OCI-LY7 (cell line): ENCODE measurements around the gene CBFA2T2. TPM values are rescaled to one million over a fixed set of nuclear protein-coding genes. Genes with fewer than 3 reads are reported as not detected.

Experiments used
- BruUV-seq: library from RNA; stranded (reverse); fragments of 400-500 nt; replicated peaks from 2 replicates; lab custom pipeline; 2021; lab: Mats Ljungman, UMichigan
- CTCF ChIA-PET: fragments of 300-600 bp; sonication (Branson Sonifier 250); formaldehyde crosslinking; loops from one replicate; lab custom pipeline; 2022; ENCODE audit warnings: antibody characterized with exemption; ENCODE audit not compliant: unreplicated experiment; lab: Charles Lee
- POLR2A ChIA-PET: fragments of 300-600 bp; sonication (Branson Sonifier 250); formaldehyde crosslinking; loops from one replicate; lab custom pipeline; 2022; ENCODE audit warnings: antibody characterized with exemption; lab: Charles Lee
- DNase-seq: peaks from one replicate; pipeline ENCODE4 v3.0.0-alpha.2; 2015; ENCODE audit warnings: low spot score
- H2AFZ ChIP-seq: fragments of 200-600 bp; sonication (generic), shearing (Covaris generic); 2 replicates; pipeline ENCODE4 v1.6.1; 2014; ENCODE audit warnings: mild to moderate bottlenecking, antibody characterized with exemption, low read length, moderate library complexity
- H3K27ac ChIP-seq: fragments of 200-600 bp; sonication (generic); 2 replicates; pipeline ENCODE4 v1.5.1; 2014; ENCODE audit warnings: mixed run types, low read depth, mild to moderate bottlenecking, moderate library complexity, low read length, inconsistent platforms; ENCODE audit not compliant: poor library complexity, severe bottlenecking
- H3K36me3 ChIP-seq: fragments of 200-600 bp; sonication (generic); 2 replicates; pipeline ENCODE4 v1.6.1; 2014; ENCODE audit warnings: mild to moderate bottlenecking, antibody characterized with exemption, low read length, moderate library complexity, mixed read lengths; ENCODE audit not compliant: insufficient read depth
- H3K4me1 ChIP-seq: fragments of 200-600 bp; sonication (generic); 2 replicates; pipeline ENCODE4 v1.5.1; 2014; ENCODE audit warnings: mild to moderate bottlenecking, low read length; ENCODE audit not compliant: insufficient read depth, poor library complexity, severe bottlenecking
- H3K4me2 ChIP-seq: fragments of 200-600 bp; sonication (generic); 2 replicates; pipeline ENCODE4 v1.6.1; 2014; ENCODE audit warnings: mild to moderate bottlenecking, low read length
- H3K4me3 ChIP-seq: fragments of 200-600 bp; sonication (generic); 2 replicates; pipeline ENCODE4 v1.5.1; 2014; ENCODE audit warnings: mild to moderate bottlenecking, low read depth, low read length; ENCODE audit not compliant: poor library complexity, severe bottlenecking
- H3K79me2 ChIP-seq: fragments of 200-600 bp; sonication (generic); 2 replicates; pipeline ENCODE4 v1.6.1; 2016; ENCODE audit warnings: low read depth, mild to moderate bottlenecking, low read length, moderate library complexity, mixed read lengths; ENCODE audit not compliant: insufficient read depth
- H3K9me2 ChIP-seq: fragments of 200-600 bp; sonication (generic); 2 replicates; pipeline ENCODE4 v1.6.1; 2016; ENCODE audit warnings: mild to moderate bottlenecking, low read length, mixed read lengths; ENCODE audit not compliant: insufficient read depth
- H3K9me3 ChIP-seq: fragments of 200-600 bp; sonication (generic); 2 replicates; pipeline ENCODE4 v1.6.1; 2014; ENCODE audit warnings: mild to moderate bottlenecking, mixed run types, low read length, mixed read lengths
- H4K20me1 ChIP-seq: fragments of 200-600 bp; sonication (generic); 2 replicates; pipeline ENCODE4 v1.6.1; 2014; ENCODE audit warnings: mild to moderate bottlenecking, antibody characterized with exemption, low read length, moderate library complexity, mixed read lengths; ENCODE audit not compliant: insufficient read depth
- EZH2phosphoT487 ChIP-seq: fragments of 200-600 bp; sonication (generic); IDR thresholded peaks from 2 replicates; pipeline ENCODE4 v1.6.1; 2018; ENCODE audit warnings: low read depth, borderline replicate concordance, mild to moderate bottlenecking, mixed run types, antibody characterized with exemption, low read length, moderate library complexity, mixed read lengths
- intact Hi-C: fragments of 100-400 bp; cut with micrococcal nuclease; formaldehyde crosslinking; loops from one replicate; pipeline ENCODE4 v1.10.0; 2022; ENCODE audit not compliant: unreplicated experiment
- total RNA-seq, 2 experiments: library from RNA; depleted of rRNA in 1 of 2; stranded (reverse); fragments of >200 nt in 1 of 2; shearing (Covaris generic) in 1 of 2; gene quantifications; 2 replicates each; pipeline ENCODE4 v1.2.3, GENCODE V29; 2014 to 2022
- TF ChIP-seq, protein P1 (sequence below): fragments of 200-600 bp; sonication (generic); conservative IDR thresholded peaks from 2 replicates; pipeline ENCODE4 v1.5.1; 2014; ENCODE audit warnings: mild to moderate bottlenecking, antibody characterized with exemption, low read length, moderate library complexity, mixed read lengths

CBFA2T2 gene
- total RNA-seq, 2 experiments from 2014 or later: 20.7 to 32.9 TPM

DNA sequence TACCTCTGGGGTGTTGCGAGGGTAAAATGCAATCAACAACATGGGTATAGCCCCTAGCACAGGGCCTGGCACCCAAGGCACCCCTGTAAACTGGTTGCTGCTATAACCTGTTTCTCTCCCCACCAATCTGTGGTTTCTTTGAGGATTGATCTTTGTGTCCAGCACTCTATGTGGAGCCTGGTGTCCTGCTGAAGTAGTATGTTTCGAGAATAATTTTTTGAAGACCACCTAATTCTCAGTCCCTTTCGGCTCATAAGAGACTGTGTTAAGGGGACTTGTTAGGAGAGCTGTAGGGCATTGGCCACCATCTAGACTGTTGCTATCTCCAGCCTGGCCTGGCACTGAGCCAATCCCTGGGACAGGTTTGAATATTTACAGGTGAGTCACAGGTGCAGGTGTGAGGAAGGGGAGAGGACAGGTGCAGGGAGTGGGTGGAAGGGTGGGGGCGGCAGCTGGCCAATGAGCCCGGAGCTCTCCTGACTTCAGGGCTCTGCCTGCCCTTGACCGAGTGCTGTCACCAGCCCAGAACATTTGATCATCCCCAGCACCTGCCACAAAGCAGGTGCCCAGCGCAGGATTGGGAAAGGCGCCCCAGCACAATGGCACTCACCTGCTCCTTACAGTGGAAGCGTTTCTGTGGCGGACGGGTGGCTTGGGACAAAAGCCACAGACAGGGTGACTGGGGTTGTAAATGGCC lies 164.2 kb downstream of the CBFA2T2 start:
- no peak overlapping the region for H3K4me2 ChIP-seq
- no peaks in the 10 kb centered on the region for H4K20me1 ChIP-seq
- CTCF ChIA-PET: interaction anchor here (0.6 kb wide), 1 partner anchor 10 kb away, joined by 3 read pairs; no protein-coding TSS in a partner anchor
- no TSS peak for BruUV-seq
- POLR2A ChIA-PET: no interaction called here
- intact Hi-C loops: loop anchor here (1.0 to 5.0 kb wide), 4 partner anchors 85 to 252 kb away; partner anchors contain the start of gene CDK5RAP1
- TF ChIP-seq EZH2phosphoT487: no peak
- TF ChIP-seq, protein P1, sequence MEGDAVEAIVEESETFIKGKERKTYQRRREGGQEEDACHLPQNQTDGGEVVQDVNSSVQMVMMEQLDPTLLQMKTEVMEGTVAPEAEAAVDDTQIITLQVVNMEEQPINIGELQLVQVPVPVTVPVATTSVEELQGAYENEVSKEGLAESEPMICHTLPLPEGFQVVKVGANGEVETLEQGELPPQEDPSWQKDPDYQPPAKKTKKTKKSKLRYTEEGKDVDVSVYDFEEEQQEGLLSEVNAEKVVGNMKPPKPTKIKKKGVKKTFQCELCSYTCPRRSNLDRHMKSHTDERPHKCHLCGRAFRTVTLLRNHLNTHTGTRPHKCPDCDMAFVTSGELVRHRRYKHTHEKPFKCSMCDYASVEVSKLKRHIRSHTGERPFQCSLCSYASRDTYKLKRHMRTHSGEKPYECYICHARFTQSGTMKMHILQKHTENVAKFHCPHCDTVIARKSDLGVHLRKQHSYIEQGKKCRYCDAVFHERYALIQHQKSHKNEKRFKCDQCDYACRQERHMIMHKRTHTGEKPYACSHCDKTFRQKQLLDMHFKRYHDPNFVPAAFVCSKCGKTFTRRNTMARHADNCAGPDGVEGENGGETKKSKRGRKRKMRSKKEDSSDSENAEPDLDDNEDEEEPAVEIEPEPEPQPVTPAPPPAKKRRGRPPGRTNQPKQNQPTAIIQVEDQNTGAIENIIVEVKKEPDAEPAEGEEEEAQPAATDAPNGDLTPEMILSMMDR: no peak
- peaks cover 22% of the 10 kb centered on the region; the same call in 1 of the 2 replicates for H3K36me3 ChIP-seq
- H2AFZ ChIP-seq: no peak overlapping the region
- no peak overlapping the region for H3K4me3 ChIP-seq
- H3K4me1 ChIP-seq: peaks cover 19% of the 10 kb centered on the region
- no peaks in the 10 kb centered on the region for H3K9me2 ChIP-seq
- DNase-seq: no peak
- no peaks in the 10 kb centered on the region for H3K9me3 ChIP-seq
- no peak overlapping the region for H3K27ac ChIP-seq
- H3K79me2 ChIP-seq: no peaks in the 10 kb centered on the region

- H3K4me1 ChIP-seq: peaks cover 19% of the 10 kb centered on the region
- DNase-seq: no peak
- ChIA-PET CTCF (no interaction called here), POLR2A (no interaction called here)
- no peak overlapping the region for H3K4me3 ChIP-seq
- no peaks in the 10 kb centered on the region for H3K79me2 ChIP-seq
- peaks cover 27% of the 10 kb centered on the region; the same call in 1 of the 2 replicates for H3K36me3 ChIP-seq
- H4K20me1 ChIP-seq: no peaks in the 10 kb centered on the region
- no TSS peak for BruUV-seq
- H3K9me3 ChIP-seq: no peaks in the 10 kb centered on the region
- H3K27ac ChIP-seq: no peak overlapping the region
- no peak overlapping the region for H2AFZ ChIP-seq
- no peak for TF ChIP-seq EZH2phosphoT487
- TF ChIP-seq, protein P1: no peak
- H3K9me2 ChIP-seq: no peaks in the 10 kb centered on the region
- H3K4me2 ChIP-seq: no peak overlapping the region
- intact Hi-C loops: loop anchor here (5.0 kb wide), 1 partner anchor 252 kb away; the partner anchor contains the start of gene CDK5RAP1
Measured at GRCh38 chr20:33654680-33655161, 164.8 kb downstream of the CBFA2T2 start.

GRCh38 chr20:33655164-33655563 lies 165.3 kb downstream of the CBFA2T2 start:
- POLR2A ChIA-PET: no interaction called here
- no TSS peak for BruUV-seq
- H3K79me2 ChIP-seq: no peaks in the 10 kb centered on the region
- no peak for DNase-seq
- H3K9me3 ChIP-seq: no peaks in the 10 kb centered on the region
- H3K9me2 ChIP-seq: no peaks in the 10 kb centered on the region
- no peak overlapping the region for H2AFZ ChIP-seq
- H4K20me1 ChIP-seq: no peaks in the 10 kb centered on the region
- no peak overlapping the region for H3K4me3 ChIP-seq
- H3K36me3 ChIP-seq: peaks cover 27% of the 10 kb centered on the region; the same call in 1 of the 2 replicates
- TF ChIP-seq, protein P1: no peak
- no peak for TF ChIP-seq EZH2phosphoT487
- CTCF ChIA-PET: no interaction called here
- H3K4me2 ChIP-seq: no peak overlapping the region
- intact Hi-C loops: no loop called here
- H3K27ac ChIP-seq: no peak overlapping the region
- peaks cover 19% of the 10 kb centered on the region for H3K4me1 ChIP-seq
